GM19043 (cell line): ENCODE results near the gene DIAPH1.

Experiments
- ATAC-seq: cut with Tn5 transposase; IDR thresholded peaks from one replicate; pipeline ENCODE4 v1.9.1; 2021; ENCODE audit warnings: low read depth; ENCODE audit not compliant: unreplicated experiment

Gene DIAPH1

DNA sequence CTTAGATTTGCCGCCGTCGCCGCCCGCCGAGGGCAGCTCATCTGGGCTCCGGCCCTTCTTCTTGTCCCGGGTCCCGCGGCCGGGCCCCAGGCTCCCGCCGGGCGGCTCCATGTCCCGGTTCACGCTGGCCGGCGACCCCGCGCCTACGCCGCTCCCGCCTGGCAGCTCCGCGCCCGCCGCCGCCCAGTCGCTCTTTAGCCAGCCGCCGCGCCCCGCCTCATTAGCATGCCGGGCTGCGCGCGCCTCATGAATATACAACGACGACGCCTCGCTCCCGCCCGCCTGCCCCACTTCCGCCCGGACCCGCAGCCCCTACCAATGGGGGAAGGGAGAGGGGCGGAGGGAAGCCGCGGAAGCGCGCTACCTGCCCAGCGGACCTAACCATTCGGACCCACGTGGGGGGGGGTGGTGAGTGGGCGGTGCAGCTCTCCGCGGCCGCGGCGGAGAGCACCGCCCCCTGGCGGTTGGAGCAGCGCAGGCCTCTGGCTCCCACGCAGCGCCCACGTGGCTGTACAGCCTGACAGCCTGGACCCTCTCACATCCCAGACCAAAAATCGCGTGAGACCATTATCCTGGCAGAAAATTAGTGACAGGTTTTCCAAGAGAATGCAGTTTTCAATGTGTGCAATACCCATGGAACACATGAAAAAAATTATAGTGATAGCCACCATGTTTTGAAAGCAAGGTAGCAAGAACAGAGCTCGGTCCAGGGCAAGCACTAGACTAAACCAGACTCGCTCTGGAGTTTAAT, at the start of gene DIAPH1:
Gene DIAPH1, minus strand, starts transcription at position 197 of the 751 bp plus-strand sequence. Its CDS starts 86 bp downstream, at position 111.
- peak; percentile 79 for ATAC-seq

- ATAC-seq = no peak
Observed at GRCh38 chr5:141665995-141666940, 47.5 kb upstream of the DIAPH1 start.

- peak; percentile 91 for ATAC-seq
Observed at GRCh38 chr5:141664733-141665461, 46.1 kb upstream of the DIAPH1 start.

DNA sequence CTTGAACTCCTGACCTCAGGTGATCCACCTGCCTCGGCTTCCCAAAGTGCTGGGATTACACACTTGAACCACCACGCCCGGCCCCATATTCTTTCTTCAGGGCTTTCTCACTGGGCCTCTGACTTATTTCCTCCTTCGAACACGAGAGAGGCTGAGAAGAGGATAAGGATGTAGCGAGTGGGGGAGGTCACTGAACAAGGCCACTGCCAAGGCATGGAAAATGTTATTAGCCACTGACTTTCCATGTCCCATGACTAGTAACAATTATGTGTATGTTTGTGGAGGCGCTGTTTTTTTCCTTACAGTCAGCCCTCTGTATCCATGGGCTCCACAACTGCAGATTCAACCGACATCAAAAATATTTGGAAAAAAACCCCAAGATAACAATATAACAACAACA, 44.7 kb upstream of the DIAPH1 start:
- ATAC-seq = no peak

DNA sequence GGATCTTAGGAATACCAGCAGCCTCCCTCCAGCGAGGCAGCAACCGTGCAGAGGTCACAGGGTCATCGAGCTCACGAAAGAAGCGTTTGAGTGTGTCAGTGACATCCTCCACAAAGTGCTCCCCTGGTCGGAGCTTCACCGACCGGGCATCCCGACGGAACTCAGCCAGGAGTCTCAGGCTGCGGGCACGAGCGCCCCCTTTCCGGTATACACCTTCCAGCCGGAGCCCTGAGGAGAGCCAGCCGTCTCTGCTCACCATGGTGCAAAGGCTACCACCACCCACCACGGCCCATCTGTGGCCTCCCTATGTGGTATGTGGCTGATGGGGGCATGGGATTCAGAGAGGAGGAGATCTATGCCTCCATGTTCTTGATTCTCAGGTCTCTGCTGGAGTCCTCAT, 43.2 kb upstream of the DIAPH1 start:
- ATAC-seq = no peak

- no peak for ATAC-seq
Observed at GRCh38 chr5:141657937-141658545, 39.2 kb upstream of the DIAPH1 start.

DNA sequence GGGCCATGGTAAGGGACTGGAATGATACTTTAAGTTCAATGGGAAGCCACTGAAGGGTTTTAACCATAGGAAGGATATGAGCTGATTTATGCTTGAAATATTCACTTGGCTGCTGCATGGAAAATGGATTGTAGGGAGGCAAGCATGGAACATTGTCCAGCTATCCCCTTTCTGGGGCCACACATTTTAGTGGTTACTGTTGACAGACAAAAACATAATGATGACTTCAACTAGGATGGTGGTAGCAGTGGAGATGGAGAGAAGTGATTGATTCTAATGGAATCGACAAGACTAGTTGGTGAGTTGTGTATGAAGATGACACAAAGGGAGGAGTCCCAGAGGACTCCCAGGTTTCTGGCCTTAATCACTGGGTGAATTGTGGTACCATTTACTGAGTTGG, 38.6 kb upstream of the DIAPH1 start:
- no peak for ATAC-seq

DNA sequence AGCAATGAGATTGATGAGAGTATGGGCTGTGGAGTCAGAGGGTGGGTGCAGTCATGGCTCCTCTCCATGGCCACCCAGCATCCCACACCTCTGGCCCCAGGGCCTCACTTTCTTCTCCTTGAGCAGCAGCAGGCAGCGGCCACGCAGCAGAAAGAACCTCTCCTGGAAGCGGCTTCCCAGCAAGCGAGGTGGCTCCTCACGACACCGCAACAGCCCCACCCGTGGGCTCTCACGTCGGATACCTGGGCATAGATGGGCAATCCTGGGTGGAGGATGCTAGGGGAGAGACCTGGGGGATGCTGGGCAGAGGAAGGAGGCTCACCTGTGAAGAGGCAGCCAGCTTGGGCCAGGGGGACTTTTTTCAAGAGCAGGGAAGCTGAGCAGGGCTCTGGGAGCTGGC, 37.6 kb upstream of the DIAPH1 start:
- no peak for ATAC-seq

DNA sequence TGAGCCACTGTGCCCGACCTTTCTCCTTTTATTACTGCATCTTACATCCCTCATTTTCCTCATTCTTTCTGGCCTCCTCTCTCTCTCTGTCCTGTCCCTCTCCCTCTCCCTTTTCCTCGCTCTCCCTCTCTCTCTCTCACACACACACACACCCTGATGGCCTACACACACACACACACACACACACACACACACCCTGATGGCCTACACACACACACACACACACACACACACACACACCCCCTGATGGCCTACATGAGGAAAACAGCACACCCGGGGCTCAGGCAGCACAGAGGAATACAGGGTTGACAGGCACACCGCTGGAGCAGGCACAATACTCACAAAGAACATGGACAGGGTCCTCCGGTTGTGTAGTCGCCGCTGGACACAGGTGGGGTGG, 36.2 kb upstream of the DIAPH1 start:
- ATAC-seq = no peak

DNA sequence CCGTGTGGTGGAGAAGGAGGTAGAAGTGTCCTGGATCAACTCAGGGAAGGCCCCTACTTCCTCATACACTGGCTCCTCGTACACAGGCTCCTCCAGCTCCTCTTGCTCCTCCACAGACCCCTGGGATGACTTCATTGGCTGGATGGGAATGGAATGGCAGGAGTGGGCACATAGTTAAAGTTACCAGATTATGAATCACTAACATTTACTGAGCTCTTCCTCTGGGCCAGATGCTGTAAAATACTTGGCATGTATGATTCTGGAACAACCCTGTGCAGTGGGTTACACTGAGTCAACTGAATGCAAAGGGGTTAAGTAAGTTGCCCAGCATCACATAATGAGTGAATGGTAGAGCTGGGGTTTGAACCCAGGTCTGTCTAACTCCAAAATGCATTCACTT, 35.5 kb upstream of the DIAPH1 start:
- no peak for ATAC-seq

DNA sequence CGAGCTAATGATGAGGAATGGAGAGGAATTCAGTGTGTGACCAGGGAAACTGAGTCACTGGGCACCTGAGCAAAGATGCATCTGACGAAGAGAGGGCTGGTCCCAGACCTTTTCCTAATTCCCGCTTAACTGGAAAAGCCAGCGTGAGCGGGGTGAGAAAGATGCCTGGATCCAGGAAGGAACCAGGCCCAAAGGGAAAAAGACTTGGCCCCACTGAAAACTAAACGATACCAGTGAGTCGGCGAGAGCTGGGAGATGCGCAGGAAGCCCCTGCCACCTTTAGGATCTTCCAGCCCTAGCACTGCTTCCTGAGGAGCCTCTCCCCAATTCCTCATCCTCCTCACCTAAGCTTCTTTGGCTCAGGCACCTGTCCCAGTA, 32.9 kb upstream of the DIAPH1 start:
- no peak for ATAC-seq

DNA sequence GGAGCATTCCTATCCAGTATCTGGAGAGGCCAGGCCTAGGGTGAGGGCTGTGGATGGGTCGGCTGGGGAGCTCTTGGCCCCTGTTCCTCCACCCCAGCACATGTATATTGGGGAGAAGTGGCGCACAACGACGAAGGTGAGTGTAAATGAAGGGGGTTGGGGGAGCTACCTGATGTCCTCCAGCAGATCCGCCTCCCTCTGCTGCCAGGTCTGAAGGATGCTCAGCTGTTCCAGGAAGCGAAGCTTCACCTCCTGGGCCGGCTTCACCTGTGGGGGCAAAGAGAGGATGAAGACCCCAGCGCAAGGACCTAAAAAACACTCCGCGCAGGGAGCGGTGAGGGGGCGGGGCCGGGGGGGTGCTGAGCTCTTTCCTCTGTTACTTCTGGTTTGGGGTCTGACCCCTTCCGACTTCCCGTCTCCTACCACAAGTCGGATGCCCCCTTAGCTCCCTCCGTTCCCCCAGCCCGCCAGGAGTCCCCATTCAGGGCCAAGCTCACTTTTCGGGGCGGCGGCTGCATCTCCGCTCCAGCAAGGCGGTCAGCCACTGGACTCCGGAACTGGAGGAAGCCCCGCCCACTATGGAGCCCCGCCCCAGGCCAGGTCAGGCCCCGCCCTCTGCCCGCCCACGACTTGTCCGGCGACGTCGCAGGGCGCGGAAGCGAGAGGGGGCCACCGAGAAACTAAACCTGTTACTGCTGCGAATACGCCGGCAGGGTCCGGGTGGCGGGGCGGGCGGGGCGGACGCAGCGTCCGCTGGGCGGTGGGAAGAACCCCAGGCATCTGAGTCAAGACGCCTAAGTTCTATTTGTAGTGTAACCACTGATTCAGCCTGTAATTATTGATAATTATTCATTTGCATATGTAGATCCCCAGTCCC, 32.3 kb upstream of the DIAPH1 start, which contains the start of gene FCHSD1:
Gene FCHSD1, minus strand, starts transcription at position 568 of the 877 bp plus-strand sequence. Its CDS starts 50 bp downstream, at position 518.
- peak; percentile 97 for ATAC-seq

- ATAC-seq = no peak
Observed at GRCh38 chr5:141649972-141650371, 31.2 kb upstream of the DIAPH1 start.

DNA sequence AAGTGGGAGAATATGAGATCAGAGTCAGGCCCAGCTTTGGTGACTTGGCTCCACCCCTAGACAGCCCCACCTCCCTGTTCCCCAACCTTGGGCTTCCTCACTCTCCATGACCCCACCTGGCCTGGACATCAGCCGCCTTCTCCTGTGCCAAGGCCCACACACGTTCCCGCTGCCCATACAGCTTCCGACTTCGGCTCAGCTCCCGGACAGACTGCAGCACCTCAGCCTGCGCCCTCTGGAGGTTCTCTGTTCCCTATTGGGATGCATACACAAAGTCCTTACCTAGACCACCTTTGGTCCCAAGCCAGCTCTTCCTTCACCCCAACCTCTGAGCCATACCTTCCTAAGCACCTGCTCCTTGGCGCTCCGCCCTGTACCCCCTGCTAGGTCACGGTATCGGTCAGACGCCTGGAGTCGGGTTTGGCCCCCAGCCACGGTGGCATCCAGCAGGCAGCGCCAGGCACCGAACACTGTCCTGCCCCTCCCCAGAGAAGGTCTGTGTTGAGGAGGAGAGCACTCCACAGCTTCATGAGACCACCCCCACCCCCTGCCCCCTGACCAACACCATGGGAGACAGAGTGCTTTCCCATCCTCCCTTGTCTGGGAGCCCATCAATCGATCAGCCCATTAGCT, 30.4 kb upstream of the DIAPH1 start:
- ATAC-seq = no peak

DNA sequence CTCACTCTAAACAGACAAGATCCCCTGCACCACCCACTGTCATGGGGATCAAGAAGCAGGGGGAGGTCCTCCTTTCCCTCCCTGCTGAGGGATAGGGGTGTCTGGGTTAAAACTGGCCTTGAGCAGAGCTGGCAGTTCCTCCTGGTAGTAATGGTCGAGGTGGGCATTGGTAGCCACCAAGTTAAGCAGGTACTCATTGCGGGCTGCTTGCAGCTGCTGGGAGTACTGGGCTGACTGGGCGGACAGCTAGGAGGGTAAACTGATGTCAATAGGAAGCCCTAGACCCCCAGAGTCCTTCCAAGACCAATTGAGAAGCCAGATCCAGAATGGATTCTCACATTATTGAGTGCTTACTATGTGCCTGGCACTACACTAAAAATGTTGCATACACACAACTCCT, 29.1 kb upstream of the DIAPH1 start:
- ATAC-seq = no peak

GRCh38 chr5:141647242-141647641, 28.4 kb upstream of the DIAPH1 start:
- no peak for ATAC-seq

DNA sequence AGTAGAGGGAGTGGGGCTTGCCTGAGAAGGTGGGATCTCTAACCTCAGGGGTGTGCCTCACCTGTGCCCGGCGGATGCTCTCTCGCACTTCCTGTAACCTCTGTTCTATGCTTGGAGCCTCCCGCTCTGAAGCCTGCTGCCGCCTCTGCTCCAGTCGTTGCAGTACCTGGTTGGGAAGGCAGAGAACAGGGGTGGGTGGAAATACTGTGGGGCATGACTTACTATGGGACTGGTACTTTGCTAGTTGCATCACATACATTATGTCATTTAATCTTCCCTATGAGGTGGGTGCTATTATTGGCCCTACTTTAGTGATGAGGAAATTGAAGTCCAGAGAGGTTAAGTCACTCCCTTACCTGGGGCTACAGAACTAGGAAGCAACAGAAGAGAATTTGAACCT, 27.2 kb upstream of the DIAPH1 start:
- no peak for ATAC-seq

DNA sequence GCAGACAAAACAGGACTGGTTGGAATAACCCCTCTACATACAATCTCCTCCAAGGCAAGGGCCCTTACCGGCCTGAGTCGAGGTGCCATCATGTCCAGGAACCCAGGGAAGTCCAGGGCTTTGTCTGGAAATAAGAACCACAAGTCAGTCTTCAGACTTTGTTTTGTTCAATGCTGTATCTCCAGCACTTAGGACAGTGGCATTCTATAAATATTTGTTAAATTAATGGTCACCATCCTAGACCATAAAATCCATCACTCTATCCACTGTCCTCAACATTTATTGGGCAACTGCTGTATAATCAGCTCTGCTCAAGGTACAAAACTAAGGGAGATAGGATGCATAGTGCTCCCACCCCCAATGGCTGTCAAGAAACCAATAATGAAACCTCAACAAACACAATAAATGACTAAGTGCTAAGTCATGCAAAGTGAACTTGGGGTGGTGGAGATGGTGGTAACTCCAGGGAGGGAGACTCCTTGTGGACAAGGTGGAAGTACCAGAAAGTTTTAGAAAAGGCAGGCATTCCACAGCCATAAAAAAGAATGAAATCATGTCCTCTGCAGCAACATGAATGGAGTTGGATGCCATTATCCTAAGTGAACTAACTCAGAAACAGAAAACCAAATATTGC, 23.0 kb upstream of the DIAPH1 start:
- peak; percentile 42 for ATAC-seq

DNA sequence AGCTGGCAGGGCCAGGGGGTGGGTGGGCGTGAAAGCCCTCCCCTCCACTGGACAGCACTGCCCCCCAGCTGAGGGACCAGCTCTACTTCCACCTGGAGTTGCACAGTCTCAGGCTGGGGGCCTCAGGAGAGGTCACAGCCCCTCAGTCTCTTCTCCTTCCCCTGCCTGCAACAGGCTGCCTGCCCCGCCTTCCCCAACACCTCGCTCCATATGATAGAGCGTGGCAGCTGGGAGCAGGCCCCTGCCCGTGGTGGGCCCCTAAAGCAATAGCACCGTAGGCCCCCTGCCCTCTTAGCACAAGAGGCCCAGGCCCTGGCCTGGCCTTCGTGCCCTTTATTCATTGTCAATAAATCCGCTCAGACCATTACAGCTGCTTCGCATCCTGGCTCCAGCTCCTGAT, 21.9 kb upstream of the DIAPH1 start:
- ATAC-seq = no peak
